ENCODE results near the gene LALBA.
"Not testable (repeated sequence)": the region's sequence is repeated elsewhere in the genome, so short reads cannot be mapped to it uniquely, and the experiment has no call there.

Gene LALBA

DNA sequence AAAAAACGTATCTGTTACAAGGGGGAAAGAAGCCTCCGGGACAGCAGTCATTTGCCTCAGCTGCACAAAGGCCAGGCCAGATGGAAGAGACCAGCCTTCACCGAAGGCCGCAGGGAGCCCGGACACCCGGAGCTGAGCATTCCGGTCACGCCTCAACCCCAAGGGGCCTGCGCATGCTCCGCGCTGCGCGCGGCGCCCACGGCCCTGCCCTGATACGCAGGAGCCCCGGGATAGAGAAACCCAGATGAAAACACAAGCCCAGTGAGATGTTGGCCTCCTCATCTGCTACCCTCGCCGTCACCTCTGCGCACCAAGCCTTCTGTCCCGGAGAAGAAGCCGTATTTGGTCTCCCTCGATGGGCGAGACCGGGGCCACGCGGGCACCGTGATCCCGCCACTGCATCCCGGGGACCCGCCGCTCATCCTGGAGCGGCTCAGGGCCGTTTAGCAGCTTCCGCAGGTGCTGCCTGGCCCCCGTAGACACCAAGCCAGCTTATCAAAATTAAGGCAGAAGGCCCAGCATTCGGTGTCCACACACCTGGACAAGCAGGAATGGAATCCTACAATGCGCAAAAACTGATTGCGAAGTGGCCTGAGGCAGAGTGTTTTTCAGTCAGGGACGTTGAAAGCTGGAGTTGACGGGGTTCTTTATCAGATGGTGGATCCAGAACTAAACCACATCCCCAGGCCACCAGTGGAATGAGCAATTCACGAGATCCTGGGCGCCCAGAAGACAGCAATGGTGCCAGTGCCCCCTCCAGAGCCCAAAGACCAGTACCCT is 41.8 kb downstream of the LALBA start:
- no peak for DNase-seq (ENCODE audit: low read depth)

DNA sequence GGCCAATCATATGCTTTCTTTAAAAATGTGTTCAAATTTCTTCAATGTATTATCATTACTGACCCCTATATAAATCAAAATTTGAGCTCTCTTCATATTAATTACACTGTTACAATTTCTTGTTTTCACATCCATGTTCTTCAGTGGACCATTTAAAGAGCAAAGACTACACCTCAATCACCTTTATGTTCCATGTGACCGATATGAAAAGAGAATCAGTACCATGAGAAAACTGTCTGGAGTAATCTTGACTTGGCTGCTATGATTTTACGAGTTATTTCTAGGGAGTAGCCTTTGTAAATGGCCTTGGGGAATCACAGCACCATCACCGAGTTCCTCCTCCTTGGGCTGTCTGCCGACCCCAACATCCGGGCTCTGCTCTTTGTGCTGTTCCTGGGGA is 44.5 kb downstream of the LALBA start, which contains the start of gene OR8S1:
Gene OR8S1 (plus strand): TSS at position 301 of the 400 bp plus-strand sequence. CDS start 0 bp downstream, at position 301.
- no peak for DNase-seq (ENCODE audit: low read depth)

DNA sequence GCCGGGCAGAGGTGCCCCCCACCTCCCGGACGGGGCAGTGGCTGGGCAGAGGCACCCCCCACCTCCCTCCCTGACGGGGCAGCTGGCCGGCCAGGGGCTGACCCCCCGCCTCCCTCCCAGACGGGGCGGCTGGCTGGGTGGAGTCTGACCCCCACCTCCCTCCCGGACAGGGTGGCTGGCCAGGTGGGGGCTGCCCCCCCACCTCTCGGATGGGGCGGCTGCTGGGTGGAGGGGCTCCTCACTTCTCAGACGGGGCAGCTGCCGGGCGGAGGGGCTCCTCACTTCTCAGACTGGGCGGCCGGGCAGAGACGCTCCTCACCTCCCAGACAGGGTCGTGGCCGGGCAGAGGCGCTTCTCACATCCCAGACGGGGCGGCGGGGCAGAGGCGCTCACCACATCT is 49.5 kb downstream of the LALBA start:
- DNase-seq (ENCODE audit: low read depth) = not testable (repeated sequence)
